Mucosa of descending colon (tissue), 3 donors: ENCODE data around the gene SIGLEC9. TPM values are rescaled to one million over a fixed set of nuclear protein-coding genes. Genes with fewer than 3 reads are reported as not detected.

Experiments used
- ATAC-seq: fragments of 200-7000 bp; cut with Tn5 transposase; one replicate; pipeline ENCODE4 v1.9.1; 2020; ENCODE audit warnings: mild to moderate bottlenecking, moderate library complexity
- DNase-seq, 3 donors: peaks; one replicate each; pipeline ENCODE4 v3.0.0-alpha.2; 2020
- H3K36me3 ChIP-seq: fragments of 200-600 bp; one replicate; pipeline ENCODE4 v1.8.0; 2021; ENCODE audit warnings: low read depth, mild to moderate bottlenecking
- H3K4me1 ChIP-seq: fragments of 200-600 bp; one replicate; pipeline ENCODE4 v1.8.0; 2021; ENCODE audit warnings: low read depth, mild to moderate bottlenecking
- H3K4me3 ChIP-seq: fragments of 200-600 bp; one replicate; pipeline ENCODE4 v1.8.0; 2021; ENCODE audit warnings: mild to moderate bottlenecking
- H3K9me3 ChIP-seq: fragments of 200-600 bp; one replicate; pipeline ENCODE4 v1.8.0; 2021; ENCODE audit warnings: mild to moderate bottlenecking
- intact Hi-C, 2 donors: fragments of 100-400 bp; cut with DNase I in 1 of 2; cut with micrococcal nuclease in 1 of 2; formaldehyde crosslinking; loops; one replicate each; pipeline versions ENCODE4 v1.11.0 to v1.11.1; 2022; cut with DNase I, micrococcal nuclease
- total RNA-seq, 3 donors: library from RNA; stranded (reverse); fragmentation: NEBNext Ultra II Directional in 2 of 3; extraction: Animal tissue kit (Norgen Biotek cat#: 25700) in 2 of 3; gene quantifications; one replicate each; pipeline versions ENCODE4 v1.2.1 to v1.2.4, GENCODE V29; 2021 to 2023
- TF ChIP-seq, protein P1 (sequence below): fragments of 200-600 bp; IDR thresholded peaks from one replicate; pipeline ENCODE4 v1.8.0; 2022; ENCODE audit warnings: antibody characterized with exemption, mild to moderate bottlenecking
- donor health status: DM: no; HTN: no; CAD: no; lungs with moderate emphysema.
- donor health status: DM: no; HTN: no; CAD: no.
- donor health status: DM: no; HTN: yes; CAD: no.

Gene SIGLEC9
- total RNA-seq, 3 donors from 2014 or later = 1.4 to 3.8 (median 3.2) TPM

DNA sequence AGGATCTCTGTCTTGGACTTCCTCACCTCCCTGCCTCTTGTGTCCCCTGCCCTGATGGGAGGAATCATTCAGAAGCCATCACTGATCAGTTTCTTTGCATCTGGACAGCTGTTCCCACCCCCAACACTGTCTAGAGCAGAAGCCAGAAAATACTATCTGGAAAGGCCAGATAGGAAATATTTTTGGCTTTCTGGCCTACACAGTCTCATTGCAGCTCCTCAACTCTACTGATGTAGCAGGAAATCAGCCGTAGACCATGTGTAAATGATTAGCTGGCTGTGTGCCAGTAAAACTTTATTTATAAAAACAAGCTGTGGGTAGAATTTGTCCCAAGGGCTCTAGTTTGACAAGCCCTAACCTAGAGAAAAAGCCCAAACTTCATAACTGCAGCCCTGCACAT is 23.0 kb downstream of the SIGLEC9 start:
- H3K9me3 ChIP-seq = no peaks in the 10 kb centered on the region

DNA sequence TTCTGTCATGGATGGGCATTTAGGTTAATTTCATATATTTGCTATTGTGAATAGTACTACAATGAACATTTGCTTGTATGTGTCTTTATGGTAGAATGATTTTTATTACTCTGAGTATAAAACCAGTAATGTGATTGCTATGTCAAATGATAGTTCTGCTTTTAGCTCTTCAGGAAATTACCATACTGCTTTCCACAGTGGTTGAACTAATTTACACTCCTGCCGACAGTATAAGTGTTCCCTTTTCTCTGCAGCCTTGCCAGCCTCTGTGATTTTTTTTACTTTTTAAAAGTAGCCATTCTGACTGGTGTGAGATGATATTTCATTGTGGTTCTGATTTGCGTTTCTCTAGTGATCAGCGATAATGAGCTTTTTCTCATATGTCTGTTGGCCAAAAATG is 23.9 kb downstream of the SIGLEC9 start:
- Histone ChIP-seq H3K36me3 (no peaks in the 10 kb centered on the region), H3K4me1 (no peaks in the 10 kb centered on the region), H3K4me3 (no peak overlapping the region), H3K9me3 (no peaks in the 10 kb centered on the region)
- ATAC-seq = no peak
- TF ChIP-seq, protein P1, sequence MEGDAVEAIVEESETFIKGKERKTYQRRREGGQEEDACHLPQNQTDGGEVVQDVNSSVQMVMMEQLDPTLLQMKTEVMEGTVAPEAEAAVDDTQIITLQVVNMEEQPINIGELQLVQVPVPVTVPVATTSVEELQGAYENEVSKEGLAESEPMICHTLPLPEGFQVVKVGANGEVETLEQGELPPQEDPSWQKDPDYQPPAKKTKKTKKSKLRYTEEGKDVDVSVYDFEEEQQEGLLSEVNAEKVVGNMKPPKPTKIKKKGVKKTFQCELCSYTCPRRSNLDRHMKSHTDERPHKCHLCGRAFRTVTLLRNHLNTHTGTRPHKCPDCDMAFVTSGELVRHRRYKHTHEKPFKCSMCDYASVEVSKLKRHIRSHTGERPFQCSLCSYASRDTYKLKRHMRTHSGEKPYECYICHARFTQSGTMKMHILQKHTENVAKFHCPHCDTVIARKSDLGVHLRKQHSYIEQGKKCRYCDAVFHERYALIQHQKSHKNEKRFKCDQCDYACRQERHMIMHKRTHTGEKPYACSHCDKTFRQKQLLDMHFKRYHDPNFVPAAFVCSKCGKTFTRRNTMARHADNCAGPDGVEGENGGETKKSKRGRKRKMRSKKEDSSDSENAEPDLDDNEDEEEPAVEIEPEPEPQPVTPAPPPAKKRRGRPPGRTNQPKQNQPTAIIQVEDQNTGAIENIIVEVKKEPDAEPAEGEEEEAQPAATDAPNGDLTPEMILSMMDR = no peak
- intact Hi-C loops = no loop called here
- no peak for DNase-seq

More for the DNA sequence above, 23.0 kb downstream of the SIGLEC9 start:
- DNase-seq = no peak
- Histone ChIP-seq H3K4me3 (no peak overlapping the region), H3K4me1 (no peaks in the 10 kb centered on the region), H3K36me3 (no peaks in the 10 kb centered on the region)
- ATAC-seq = no peak
- intact Hi-C loops = no loop called here
- TF ChIP-seq, protein P1 = no peak

DNA sequence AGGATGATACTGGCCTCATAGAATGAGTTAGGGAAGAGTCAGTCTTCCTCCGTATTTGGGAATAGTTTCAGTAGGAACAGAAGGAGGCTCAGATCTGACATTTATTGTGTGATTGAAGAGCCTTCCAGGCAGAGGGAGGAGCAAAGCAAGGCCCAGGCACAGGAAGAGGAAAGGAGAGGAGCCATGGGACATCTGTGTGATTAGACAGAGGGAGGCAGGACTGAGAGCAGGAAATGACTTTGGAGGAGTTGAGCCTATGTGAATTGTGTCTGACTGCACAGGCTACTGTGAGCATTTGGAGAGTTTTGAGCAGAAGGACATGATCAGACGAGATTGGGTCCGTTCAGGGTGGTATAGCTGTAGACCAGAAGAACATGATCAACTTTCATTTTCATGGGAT is 25.9 kb downstream of the SIGLEC9 start:
- no peaks in the 10 kb centered on the region for H3K4me1 ChIP-seq

DNA sequence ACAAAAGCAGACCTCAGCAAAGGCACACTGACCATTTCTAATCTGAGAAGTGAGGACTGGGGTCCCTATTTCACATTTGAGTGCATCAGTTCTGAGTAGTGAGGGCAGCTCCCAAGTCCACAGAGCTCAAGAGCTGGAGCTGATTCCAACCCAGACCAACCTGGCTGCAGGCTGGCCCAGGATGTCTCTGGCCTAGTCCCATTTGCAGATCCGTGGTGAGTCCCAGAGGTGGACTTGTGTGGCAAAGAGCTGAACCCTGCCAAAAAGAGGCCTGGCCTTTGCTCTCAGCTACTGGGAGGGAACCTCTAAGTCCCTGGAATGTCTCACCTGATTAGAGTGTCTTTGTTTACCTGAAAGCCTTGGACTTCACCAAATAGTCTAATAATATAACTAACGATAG is 32.0 kb downstream of the SIGLEC9 start:
- ATAC-seq (no peak), DNase-seq (no peak)
- intact Hi-C loops = no loop called here
- TF ChIP-seq, protein P1 = no peak
- H3K4me1 ChIP-seq = no peaks in the 10 kb centered on the region
- H3K4me3 ChIP-seq = no peak overlapping the region
- no peaks in the 10 kb centered on the region for H3K36me3 ChIP-seq
- H3K9me3 ChIP-seq = no peaks in the 10 kb centered on the region

More for the DNA sequence above, 25.9 kb downstream of the SIGLEC9 start:
- intact Hi-C loops = no loop called here
- no peak for DNase-seq
- ATAC-seq = no peak
- no peaks in the 10 kb centered on the region for H3K9me3 ChIP-seq
- no peak overlapping the region for H3K4me3 ChIP-seq
- no peaks in the 10 kb centered on the region for H3K36me3 ChIP-seq
- TF ChIP-seq, protein P1 = no peak

DNA sequence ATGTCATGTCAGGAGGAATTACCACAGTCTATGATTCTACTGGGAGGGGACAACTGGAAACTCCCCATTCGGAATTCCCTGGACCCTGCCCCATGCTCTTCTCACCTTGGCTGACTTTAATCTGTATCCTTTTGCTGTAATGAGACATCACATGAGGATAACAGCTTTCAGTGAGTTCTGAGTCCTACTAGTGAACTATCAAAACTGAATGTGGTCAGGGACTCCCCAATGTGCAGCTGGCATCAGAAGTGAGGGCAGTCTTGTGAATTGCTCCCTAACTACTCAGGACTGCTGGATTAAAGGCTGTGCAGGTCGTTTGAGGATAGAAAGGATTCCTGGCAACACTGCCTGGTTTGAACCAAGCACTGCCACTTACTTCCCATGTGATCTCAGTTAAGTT is 32.6 kb downstream of the SIGLEC9 start:
- no peaks in the 10 kb centered on the region for H3K36me3 ChIP-seq
- no peaks in the 10 kb centered on the region for H3K4me1 ChIP-seq
- no peaks in the 10 kb centered on the region for H3K9me3 ChIP-seq
- ATAC-seq = no peak
- intact Hi-C loops = no loop called here
- DNase-seq = no peak
- TF ChIP-seq, protein P1 = no peak
- no peak overlapping the region for H3K4me3 ChIP-seq

DNA sequence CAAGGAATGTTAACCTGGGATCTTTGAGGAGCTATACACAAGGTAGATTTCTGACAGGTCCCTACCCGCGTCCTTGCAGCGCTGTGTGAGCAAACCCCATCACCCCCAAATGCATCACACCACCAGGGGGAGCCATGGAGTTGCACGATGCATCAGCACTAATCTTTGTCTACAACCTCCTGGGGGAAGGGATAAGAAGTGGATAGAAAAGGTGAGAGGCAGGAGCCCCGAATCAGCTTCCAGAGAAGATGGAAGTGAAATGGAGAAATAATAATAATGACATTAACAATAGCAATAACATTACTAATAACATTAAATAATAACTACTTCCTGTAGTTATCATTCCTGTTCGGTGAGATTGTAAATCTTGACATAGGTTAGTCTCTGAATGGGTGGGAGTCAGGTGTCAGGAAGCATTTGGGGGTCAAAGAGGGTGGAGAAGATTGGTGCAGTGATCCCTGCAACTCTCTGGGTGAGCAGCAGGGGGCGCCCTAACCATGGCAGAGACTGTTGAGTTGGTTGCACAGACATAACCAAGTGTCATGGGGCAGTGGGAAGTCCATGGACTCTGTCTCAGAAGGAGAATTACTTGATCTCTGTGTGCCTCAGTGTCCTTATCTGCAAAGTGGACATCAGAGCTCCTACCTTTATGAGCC is 33.9 kb downstream of the SIGLEC9 start:
- no peaks in the 10 kb centered on the region for H3K9me3 ChIP-seq
- H3K4me1 ChIP-seq = no peaks in the 10 kb centered on the region
- peak in 2 of 3 donors; percentile 60 to 73 for DNase-seq
- no peak overlapping the region for H3K4me3 ChIP-seq
- no peaks in the 10 kb centered on the region for H3K36me3 ChIP-seq
- intact Hi-C loops = no loop called here
- TF ChIP-seq, protein P1 = peak; percentile 35
- ATAC-seq = peak; percentile 80
